Transverse colon (tissue), 4 donors: Measurements from ENCODE around the gene POU2F1. TPM values are rescaled to one million over a fixed set of nuclear protein-coding genes. Genes with fewer than 3 reads are reported as not detected.

Experiments used
- DNase-seq: peaks from one replicate; pipeline ENCODE4 v3.0.0-alpha.2; 2019
- H3K27ac ChIP-seq, 4 donors: fragments of 200-600 bp; sonication (generic); 2 replicates each; pipeline ENCODE4 v1.5.1; 2016 to 2018; ENCODE audit warnings: inconsistent platforms in 4 of 4
- H3K27me3 ChIP-seq: fragments of 200-600 bp; sonication (generic); 2 replicates; pipeline ENCODE4 v1.5.1; 2017; ENCODE audit warnings: inconsistent platforms
- H3K36me3 ChIP-seq, 4 donors: fragments of 200-600 bp; sonication (generic); 2 replicates each; pipeline ENCODE4 v1.5.1; 2017 to 2019; ENCODE audit warnings: inconsistent platforms in 4 of 4
- H3K4me1 ChIP-seq, 4 donors: fragments of 200-600 bp; sonication (generic); 2 replicates each; pipeline ENCODE4 v1.5.1; 2017 to 2020; ENCODE audit warnings: inconsistent platforms in 4 of 4
- H3K4me3 ChIP-seq, 4 donors: fragments of 200-600 bp; sonication (generic); 1 replicate in 1 of 4; 2 replicates in 3 of 4; pipeline versions ENCODE4 v1.5.1 to v1.6.1; 2017 to 2019; ENCODE audit warnings: inconsistent platforms in 4 of 4
- H3K9me3 ChIP-seq, 2 donors: fragments of 200-600 bp; sonication (generic); 2 replicates each; pipeline ENCODE4 v1.5.1; 2017 to 2019; ENCODE audit warnings: inconsistent platforms in 2 of 2
- EP300 ChIP-seq: sonication (generic); formaldehyde crosslinking; IDR thresholded peaks from one replicate; pipeline ENCODE4 v1.6.1; 2017; ENCODE audit warnings: antibody characterized with exemption, low read depth
- POLR2A ChIP-seq: fragments of 450-650 bp; IDR thresholded peaks from one replicate; pipeline ENCODE4 v1.6.1; 2016; ENCODE audit warnings: antibody characterized with exemption, mild to moderate bottlenecking, moderate library complexity
- POLR2AphosphoS5 ChIP-seq, 3 donors: sonication (generic); formaldehyde crosslinking; IDR thresholded peaks; one replicate each; pipeline ENCODE4 v1.6.1; 2016; ENCODE audit warnings: antibody characterized with exemption in 3 of 3
- WGBS, 2 donors: methylation state at CpG; one replicate each; pipeline ENCODE4 v1.1.5; 2018; ENCODE audit warnings: low coverage in 1 of 2; 5-methylcytosine and 5-hydroxymethylcytosine counted together
- in situ Hi-C, 4 donors: fragments of 200-750 bp; cut with MboI; loops; one replicate each; pipeline versions ENCODE4 v1.15.0 to v1.15.1; 2017; ENCODE audit warnings: low sequenced_read_pairs in 3 of 4, low pct_ligation_motif_present in 1 of 4, low pct_unique_long_range_greater_than_20kb in 1 of 4
- intact Hi-C: fragments of 100-400 bp; cut with DNase I; formaldehyde crosslinking; loops from one replicate; pipeline ENCODE4 v1.15.1; 2023; ENCODE audit warnings: low total_unique reads
- total RNA-seq, 4 donors: library from RNA; depleted of rRNA; stranded (reverse); fragments of >200 nt; gene quantifications; one replicate each; pipeline ENCODE4 v1.1.0, GENCODE V29; 2016
- TF ChIP-seq, protein P1 (sequence below), 5 experiments: fragments of 200-600 bp in 3 of 5; fragments of 450-650 bp in 2 of 5; sonication (generic) in 3 of 5; IDR thresholded peaks; 1 replicate in 2 of 5; 2 replicates in 3 of 5; pipeline ENCODE4 v1.5.1; 2016 to 2017; ENCODE audit warnings: antibody characterized with exemption in 5 of 5, inconsistent platforms in 3 of 5, mild to moderate bottlenecking in 2 of 5, moderate library complexity in 1 of 5

Gene POU2F1
- total RNA-seq, 4 donors from 2014 or later, result 6.6 to 31.8 (median 19.0) TPM

DNA sequence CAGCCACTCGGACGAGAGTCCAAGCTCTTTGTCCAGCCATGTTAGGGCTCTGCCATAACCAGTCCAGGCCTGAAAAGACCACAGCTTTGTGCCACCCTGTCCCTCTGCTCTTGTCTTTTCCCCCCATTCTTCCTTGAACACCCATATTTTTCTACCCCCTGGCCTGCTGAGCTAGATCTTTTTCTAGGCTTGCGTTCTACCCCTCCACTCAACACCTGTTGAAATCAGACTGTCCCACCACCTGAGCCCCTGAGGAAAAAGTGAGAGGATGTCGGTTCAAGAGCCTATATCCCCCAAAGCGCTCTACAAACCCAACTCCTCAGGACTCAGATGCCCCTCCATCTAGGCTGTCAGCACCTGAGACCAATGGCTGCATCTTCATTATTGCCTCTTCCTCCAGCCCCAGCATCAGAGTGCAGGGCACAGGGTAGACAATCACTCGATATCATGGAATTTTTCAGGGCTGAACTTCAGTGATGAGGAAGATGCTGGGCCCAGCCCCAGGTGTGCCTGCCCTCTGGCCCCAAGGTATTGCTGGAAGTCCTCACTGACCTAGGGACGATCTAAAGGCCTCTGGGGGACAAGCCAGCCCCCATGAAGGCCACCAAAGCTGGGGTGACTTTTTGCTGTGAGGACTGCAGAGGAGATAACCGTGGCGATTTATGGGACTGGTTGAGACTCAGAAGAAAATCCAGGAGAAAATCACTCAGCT is 222.3 kb downstream of the POU2F1 start:
- no peak for TF ChIP-seq POLR2A
- TF ChIP-seq, protein P1, sequence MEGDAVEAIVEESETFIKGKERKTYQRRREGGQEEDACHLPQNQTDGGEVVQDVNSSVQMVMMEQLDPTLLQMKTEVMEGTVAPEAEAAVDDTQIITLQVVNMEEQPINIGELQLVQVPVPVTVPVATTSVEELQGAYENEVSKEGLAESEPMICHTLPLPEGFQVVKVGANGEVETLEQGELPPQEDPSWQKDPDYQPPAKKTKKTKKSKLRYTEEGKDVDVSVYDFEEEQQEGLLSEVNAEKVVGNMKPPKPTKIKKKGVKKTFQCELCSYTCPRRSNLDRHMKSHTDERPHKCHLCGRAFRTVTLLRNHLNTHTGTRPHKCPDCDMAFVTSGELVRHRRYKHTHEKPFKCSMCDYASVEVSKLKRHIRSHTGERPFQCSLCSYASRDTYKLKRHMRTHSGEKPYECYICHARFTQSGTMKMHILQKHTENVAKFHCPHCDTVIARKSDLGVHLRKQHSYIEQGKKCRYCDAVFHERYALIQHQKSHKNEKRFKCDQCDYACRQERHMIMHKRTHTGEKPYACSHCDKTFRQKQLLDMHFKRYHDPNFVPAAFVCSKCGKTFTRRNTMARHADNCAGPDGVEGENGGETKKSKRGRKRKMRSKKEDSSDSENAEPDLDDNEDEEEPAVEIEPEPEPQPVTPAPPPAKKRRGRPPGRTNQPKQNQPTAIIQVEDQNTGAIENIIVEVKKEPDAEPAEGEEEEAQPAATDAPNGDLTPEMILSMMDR (IDR thresholded peaks at IDR 0.05), result no peak
- no peak for TF ChIP-seq POLR2AphosphoS5 (IDR thresholded peaks at IDR 0.05)
- TF ChIP-seq EP300, result no peak
- Histone ChIP-seq H3K27ac (peak overlapping the region in 2 of 4 donors; percentile 42 to 81), H3K9me3 (no peaks in the 10 kb centered on the region), H3K36me3 (no peaks in the 10 kb centered on the region), H3K4me3 (no peak overlapping the region), H3K4me1 (peaks cover 0 to 25% (median 16%) of the 10 kb centered on the region in 4 donors), H3K27me3 (peaks cover 7% of the 10 kb centered on the region)
- intact Hi-C loops, result loop anchor here (5.0 kb wide), 2 partner anchors 176 to 376 kb away; no protein-coding TSS in a partner anchor
- in situ Hi-C loops, result loop anchor here (5.0 to 25.0 kb wide), 7 partner anchors 176 to 556 kb away; partner anchors contain the start of gene TADA1 (in 1 of the 4)
- WGBS, 2 donors, result 90 to 94% methylated on average over 5 to 9 of the region's 9 CpGs
- DNase-seq, result no peak

DNA sequence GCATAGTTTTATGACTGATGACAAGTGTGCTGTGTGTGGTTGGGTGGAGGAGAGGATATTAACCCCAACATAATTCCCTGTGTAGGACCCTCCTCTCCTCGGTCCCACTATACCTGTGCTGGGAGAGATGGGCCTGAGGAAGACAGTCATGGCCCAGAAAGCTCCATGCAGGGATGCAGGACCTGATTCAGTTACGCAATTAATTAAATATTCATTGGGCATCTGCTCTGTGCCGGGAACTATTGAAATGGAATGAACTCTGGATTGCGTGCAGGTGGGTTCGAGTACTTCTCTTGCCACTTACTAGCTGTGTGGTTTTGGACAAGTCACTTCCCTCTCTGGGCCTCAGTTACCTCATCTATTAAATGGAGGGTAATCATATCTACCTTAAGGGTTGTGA is 223.1 kb downstream of the POU2F1 start:
- no peak for DNase-seq
- intact Hi-C loops, result loop anchor here (5.0 kb wide), 2 partner anchors 176 to 376 kb away; no protein-coding TSS in a partner anchor
- peaks cover 0 to 25% (median 16%) of the 10 kb centered on the region in 4 donors for H3K4me1 ChIP-seq
- H3K4me3 ChIP-seq, result no peak overlapping the region
- WGBS, 2 donors, result 84 to 100% methylated on average over 1 to 5 of the region's 5 CpGs
- no peaks in the 10 kb centered on the region for H3K9me3 ChIP-seq
- no peak for TF ChIP-seq POLR2A
- TF ChIP-seq, protein P1 (IDR thresholded peaks at IDR 0.05), result no peak
- no peak for TF ChIP-seq POLR2AphosphoS5 (IDR thresholded peaks at IDR 0.05)
- TF ChIP-seq EP300, result no peak
- no peaks in the 10 kb centered on the region for H3K36me3 ChIP-seq
- H3K27ac ChIP-seq, result no peak overlapping the region
- peaks cover 4% of the 10 kb centered on the region for H3K27me3 ChIP-seq
- in situ Hi-C loops, result loop anchor here (5.0 to 25.0 kb wide), 7 partner anchors 176 to 556 kb away; partner anchors contain the start of gene TADA1 (in 1 of the 4)

DNA sequence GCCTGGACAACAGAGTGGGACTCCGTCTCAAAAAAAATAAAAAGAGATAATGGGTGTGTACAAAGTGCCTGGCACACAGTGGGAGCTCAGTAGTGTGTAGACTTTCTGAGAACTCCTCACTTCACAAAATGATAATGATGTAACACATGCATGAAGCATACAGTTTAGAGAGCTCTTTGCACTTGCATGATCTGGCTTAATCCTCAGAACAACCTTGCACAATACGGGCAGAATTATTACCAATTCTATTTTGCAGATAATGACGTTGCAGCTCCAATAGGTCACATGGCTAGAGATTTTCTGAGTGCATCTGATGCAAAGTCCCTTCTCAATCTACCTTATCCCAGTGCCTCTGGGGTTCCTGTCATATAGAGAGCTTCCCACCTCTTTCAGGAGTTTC is 226.3 kb downstream of the POU2F1 start:
- WGBS, 2 donors, result 77% methylated on average over 3 of the region's 3 CpGs; no CpG with 5 or more reads in 1 of the 2 donors
- H3K4me3 ChIP-seq, result no peak overlapping the region
- H3K36me3 ChIP-seq, result no peaks in the 10 kb centered on the region
- in situ Hi-C loops, result loop anchor here (5.0 to 25.0 kb wide), 8 partner anchors 180 to 560 kb away; partner anchors contain the start of gene TADA1 (in 1 of the 4)
- H3K27me3 ChIP-seq, result no peaks in the 10 kb centered on the region
- peak overlapping the region; percentile 37 to 57 (median 52) for H3K27ac ChIP-seq
- no peak for DNase-seq
- TF ChIP-seq, protein P1 (IDR thresholded peaks at IDR 0.05), result no peak
- TF ChIP-seq POLR2AphosphoS5 (IDR thresholded peaks at IDR 0.05) (no peak), POLR2A (no peak), EP300 (no peak)
- peaks cover 0 to 8% (median 5%) of the 10 kb centered on the region in 4 donors for H3K4me1 ChIP-seq
- intact Hi-C loops, result no loop called here
- no peaks in the 10 kb centered on the region for H3K9me3 ChIP-seq

DNA sequence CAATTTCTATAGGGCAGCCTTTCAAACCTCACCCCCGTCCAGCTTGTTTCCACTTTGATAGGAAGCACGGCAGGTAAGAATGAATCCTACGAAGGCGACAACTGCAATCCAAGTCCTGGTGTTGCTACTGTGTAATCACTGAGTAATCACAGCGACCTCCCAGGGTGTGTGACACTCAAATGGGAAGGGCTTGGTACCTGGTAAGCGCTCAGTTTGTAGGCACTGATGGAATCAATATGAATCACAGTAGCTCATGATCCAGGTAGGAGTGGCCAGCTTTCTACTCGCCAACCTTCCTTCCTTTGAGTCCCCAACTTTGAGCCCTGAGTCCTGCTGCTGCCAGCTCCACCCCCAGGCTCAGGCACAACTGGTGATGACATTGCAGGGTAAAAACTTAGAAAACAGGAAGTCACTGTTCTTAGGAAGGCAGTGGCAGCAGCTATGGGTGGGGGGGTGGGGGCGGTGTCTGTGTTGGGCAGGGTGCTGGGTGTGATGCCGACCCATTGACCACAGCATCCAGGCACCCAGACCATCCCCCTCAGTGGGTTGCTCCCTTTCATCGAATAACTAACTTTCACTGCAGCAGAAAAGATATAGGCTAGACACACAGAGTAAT is 226.9 kb downstream of the POU2F1 start:
- in situ Hi-C loops, result loop anchor here (5.0 to 25.0 kb wide), 8 partner anchors 180 to 560 kb away; partner anchors contain the start of gene TADA1 (in 1 of the 4)
- WGBS, 2 donors, result 35 to 47% methylated on average over 5 to 9 of the region's 10 CpGs
- H3K4me3 ChIP-seq, result no peak overlapping the region

More for the DNA sequence above, 226.9 kb downstream of the POU2F1 start:
- H3K9me3 ChIP-seq, result no peaks in the 10 kb centered on the region
- intact Hi-C loops, result no loop called here
- H3K4me1 ChIP-seq, result peaks cover 0 to 8% (median 5%) of the 10 kb centered on the region in 4 donors
- H3K27ac ChIP-seq, result peak overlapping the region; percentile 37 to 57 (median 52)
- TF ChIP-seq POLR2AphosphoS5 (IDR thresholded peaks at IDR 0.05) (peak in 2 of 3 donors; percentile 31 to 49), EP300 (no peak), POLR2A (peak; percentile 41)
- TF ChIP-seq, protein P1 (IDR thresholded peaks at IDR 0.05), result no peak
- DNase-seq, result peak; percentile 64
- no peaks in the 10 kb centered on the region for H3K36me3 ChIP-seq
- no peaks in the 10 kb centered on the region for H3K27me3 ChIP-seq
